ENCODE data around the gene TGFBR2. TPM values are rescaled to one million over a fixed set of nuclear protein-coding genes. Genes with fewer than 3 reads are reported as not detected.

TGFBR2 gene
- total and polyA plus RNA-seq, 2 of the 13 experiments (the other 11 are each of a cell fraction or from before 2014, with no cell fraction given), result 82.2 to 187 TPM

- no peak for TF ChIP-seq ZBTB37 (CRISPR knock-in tag; IDR thresholded peaks at IDR 0.05)
- TF ChIP-seq TAF15 (IDR thresholded peaks at IDR 0.05; ENCODE audit: low read depth, low read length, poor library complexity, severe bottlenecking), result no peak
- TF ChIP-seq ZNF253 (CRISPR knock-in tag; IDR thresholded peaks at IDR 0.05; ENCODE audit: borderline replicate concordance), result 0 out of 2 replicates have a peak, but pooled peaks have one; percentile 52
- TF ChIP-seq ZNF737 (CRISPR knock-in tag; IDR thresholded peaks at IDR 0.05; ENCODE audit: borderline replicate concordance), result no peak
- TF ChIP-seq ZNF33B (CRISPR knock-in tag; IDR thresholded peaks at IDR 0.05), result no peak
- no peak for TF ChIP-seq TCF12 (IDR thresholded peaks at IDR 0.05)
- no peak; the same call in 1 of the 2 replicates for TF ChIP-seq TCF12 (CRISPR knock-in tag; IDR thresholded peaks at IDR 0.05)
- no peak for TF ChIP-seq ELK4 (CRISPR knock-in tag; IDR thresholded peaks at IDR 0.05; ENCODE audit: borderline replicate concordance)
- no peak for TF ChIP-seq DBP (CRISPR knock-in tag; IDR thresholded peaks at IDR 0.05; ENCODE audit: not compliant biosample characterization)
- TF ChIP-seq KIAA2018 (CRISPR knock-in tag; IDR thresholded peaks at IDR 0.05; ENCODE audit: borderline replicate concordance), result no peak
- TF ChIP-seq TBP (CRISPR knock-in tag; IDR thresholded peaks at IDR 0.05), result no peak
- no peak for TF ChIP-seq ZNF589 (CRISPR knock-in tag; conservative IDR thresholded peaks at IDR 0.05)
- no peak for TF ChIP-seq ZBTB1 (CRISPR knock-in tag; IDR thresholded peaks at IDR 0.05; ENCODE audit: borderline replicate concordance)
- TF ChIP-seq ZNF260 (CRISPR knock-in tag; IDR thresholded peaks at IDR 0.05; ENCODE audit: borderline replicate concordance, low read depth), result no peak
- TF ChIP-seq KLF13 (CRISPR knock-in tag; IDR thresholded peaks at IDR 0.05), result no peak
- no peak for TF ChIP-seq MTERF4 (CRISPR knock-in tag; IDR thresholded peaks at IDR 0.05)
Observed at GRCh38 chr3:30606301-30607031, at the start of gene TGFBR2 (continued).

All from HepG2 (cell line).